Measurements from ENCODE around the gene TTYH3. TPM values are rescaled to one million over a fixed set of nuclear protein-coding genes. Genes with fewer than 3 reads are reported as not detected.
A peak's percentile ranks its signal among the peaks of the same experiment; 100 is the strongest.

Gene TTYH3
- total RNA-seq, 1 experiment from 2014 or later = 114 TPM

DNA sequence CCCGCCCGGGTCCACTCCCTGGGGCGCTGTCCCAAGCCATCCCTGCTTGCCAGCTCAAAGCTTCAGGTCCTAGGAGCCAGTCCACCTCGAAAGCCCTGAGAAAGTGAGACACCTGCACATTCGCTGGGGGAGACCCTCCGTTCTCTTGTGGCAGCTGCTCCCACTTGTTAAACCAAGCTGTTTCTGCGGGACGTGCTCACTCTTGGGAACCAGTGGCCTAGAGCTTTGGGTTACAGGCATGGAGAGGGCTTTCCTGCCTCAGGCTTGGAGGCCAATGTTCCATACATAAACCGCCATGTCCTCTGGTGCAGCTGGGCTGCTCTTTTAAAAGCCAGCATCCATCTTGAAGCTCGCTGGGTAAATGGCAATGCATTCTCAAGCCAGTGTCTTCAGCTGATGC lies 19.9 kb upstream of the TTYH3 start:
- intact Hi-C loops (cut with micrococcal nuclease; ENCODE audit: unreplicated experiment) = no loop called here
- no peak for TF ChIP-seq EZH2 (IDR thresholded peaks at IDR 0.05; ENCODE audit: low read depth)
- TF ChIP-seq, protein P1, sequence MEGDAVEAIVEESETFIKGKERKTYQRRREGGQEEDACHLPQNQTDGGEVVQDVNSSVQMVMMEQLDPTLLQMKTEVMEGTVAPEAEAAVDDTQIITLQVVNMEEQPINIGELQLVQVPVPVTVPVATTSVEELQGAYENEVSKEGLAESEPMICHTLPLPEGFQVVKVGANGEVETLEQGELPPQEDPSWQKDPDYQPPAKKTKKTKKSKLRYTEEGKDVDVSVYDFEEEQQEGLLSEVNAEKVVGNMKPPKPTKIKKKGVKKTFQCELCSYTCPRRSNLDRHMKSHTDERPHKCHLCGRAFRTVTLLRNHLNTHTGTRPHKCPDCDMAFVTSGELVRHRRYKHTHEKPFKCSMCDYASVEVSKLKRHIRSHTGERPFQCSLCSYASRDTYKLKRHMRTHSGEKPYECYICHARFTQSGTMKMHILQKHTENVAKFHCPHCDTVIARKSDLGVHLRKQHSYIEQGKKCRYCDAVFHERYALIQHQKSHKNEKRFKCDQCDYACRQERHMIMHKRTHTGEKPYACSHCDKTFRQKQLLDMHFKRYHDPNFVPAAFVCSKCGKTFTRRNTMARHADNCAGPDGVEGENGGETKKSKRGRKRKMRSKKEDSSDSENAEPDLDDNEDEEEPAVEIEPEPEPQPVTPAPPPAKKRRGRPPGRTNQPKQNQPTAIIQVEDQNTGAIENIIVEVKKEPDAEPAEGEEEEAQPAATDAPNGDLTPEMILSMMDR (conservative IDR thresholded peaks at IDR 0.05) = no peak
- H2AFZ ChIP-seq = no peak overlapping the region
- DNase-seq = no peak
- no TSS peak for BruUV-seq (replicated peaks)
- H3F3A ChIP-seq (ENCODE audit: insufficient read depth, low read depth) = no peaks in the 10 kb centered on the region; the same call in 1 of the 2 replicates
- ChIA-PET CTCF (interaction anchor here (0.6 to 0.8 kb wide), 3 partner anchors 18 to 98 kb away, joined by 3 to 5 read pairs (median 3); no protein-coding TSS in a partner anchor), POLR2A (ENCODE audit: unreplicated experiment) (interaction anchor here (0.6 kb wide), 1 partner anchor 118 kb away, joined by 5 read pairs; no protein-coding TSS in a partner anchor)
- no peaks in the 10 kb centered on the region for H3K27me3 ChIP-seq (ENCODE audit: insufficient read depth, low read depth)
- no peaks in the 10 kb centered on the region for H4K20me1 ChIP-seq (ENCODE audit: insufficient read depth)
- H3K9me2 ChIP-seq (ENCODE audit: insufficient read depth) = no peaks in the 10 kb centered on the region
- no peaks in the 10 kb centered on the region for H3K9me3 ChIP-seq (ENCODE audit: insufficient read depth, low read depth)
- H3K4me1 ChIP-seq (replicated peaks; ENCODE audit: insufficient read depth) = no peaks in the 10 kb centered on the region
- H3K27ac ChIP-seq = no peak overlapping the region
- H3K79me2 ChIP-seq (ENCODE audit: low read depth) = no peaks in the 10 kb centered on the region
- H3K36me3 ChIP-seq (ENCODE audit: low read depth) = no peaks in the 10 kb centered on the region
- H3K4me2 ChIP-seq = no peak overlapping the region
- H3K4me3 ChIP-seq = no peak overlapping the region

DNA sequence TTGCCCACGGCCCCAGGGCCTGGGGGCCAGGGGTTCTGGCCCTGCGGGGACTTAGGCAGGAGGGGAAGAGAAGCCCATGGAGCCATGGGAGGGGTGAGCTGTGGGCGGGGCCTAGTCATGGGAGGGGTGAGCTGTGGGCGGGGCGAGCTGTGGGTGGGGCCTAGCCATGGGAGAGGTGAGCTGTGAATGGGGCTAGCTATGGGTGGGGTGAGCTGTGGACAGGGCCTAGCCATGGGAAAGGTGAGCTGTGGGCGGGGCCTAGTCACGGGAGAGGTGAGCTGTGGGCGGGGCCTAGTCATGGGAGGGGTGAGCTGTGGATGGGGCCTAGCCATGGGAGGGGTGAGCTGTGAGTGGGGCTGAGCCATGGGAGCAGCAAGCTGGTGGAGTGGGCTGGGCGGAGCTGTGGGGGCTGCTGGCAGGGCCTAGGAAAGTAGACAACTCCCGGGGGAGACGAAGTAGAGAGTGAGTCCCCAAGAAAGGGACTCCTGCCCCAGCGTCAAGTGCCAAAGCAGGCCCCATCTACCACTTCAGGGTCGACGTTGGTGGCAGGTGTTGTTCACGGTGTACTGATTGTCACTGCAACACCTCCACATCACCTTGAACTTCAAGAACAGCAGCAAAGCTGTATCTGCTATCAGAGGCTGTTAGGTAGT lies 19.2 kb upstream of the TTYH3 start:
- no peaks in the 10 kb centered on the region; the same call in 1 of the 2 replicates for H3F3A ChIP-seq (ENCODE audit: insufficient read depth, low read depth)
- no peaks in the 10 kb centered on the region for H3K79me2 ChIP-seq (ENCODE audit: low read depth)
- no peaks in the 10 kb centered on the region for H4K20me1 ChIP-seq (ENCODE audit: insufficient read depth)
- CTCF ChIA-PET = interaction anchor here (0.7 kb wide), 1 partner anchor 98 kb away, joined by 3 read pairs; no protein-coding TSS in a partner anchor
- H2AFZ ChIP-seq = no peak overlapping the region
- H3K27me3 ChIP-seq (ENCODE audit: insufficient read depth, low read depth) = no peaks in the 10 kb centered on the region
- H3K27ac ChIP-seq = no peak overlapping the region
- BruUV-seq (replicated peaks) = no TSS peak
- no peaks in the 10 kb centered on the region for H3K36me3 ChIP-seq (ENCODE audit: low read depth)
- no peak overlapping the region for H3K4me2 ChIP-seq
- TF ChIP-seq, protein P1 (conservative IDR thresholded peaks at IDR 0.05) = no peak
- TF ChIP-seq EZH2 (IDR thresholded peaks at IDR 0.05; ENCODE audit: low read depth) = no peak
- no peaks in the 10 kb centered on the region for H3K4me1 ChIP-seq (replicated peaks; ENCODE audit: insufficient read depth)
- H3K9me2 ChIP-seq (ENCODE audit: insufficient read depth) = no peaks in the 10 kb centered on the region
- intact Hi-C loops (cut with micrococcal nuclease; ENCODE audit: unreplicated experiment) = no loop called here
- H3K9me3 ChIP-seq (ENCODE audit: insufficient read depth, low read depth) = no peaks in the 10 kb centered on the region
- POLR2A ChIA-PET (ENCODE audit: unreplicated experiment) = no interaction called here
- no peak overlapping the region for H3K4me3 ChIP-seq
- DNase-seq = peak in 1 of 2 experiments; percentile 41

DNA sequence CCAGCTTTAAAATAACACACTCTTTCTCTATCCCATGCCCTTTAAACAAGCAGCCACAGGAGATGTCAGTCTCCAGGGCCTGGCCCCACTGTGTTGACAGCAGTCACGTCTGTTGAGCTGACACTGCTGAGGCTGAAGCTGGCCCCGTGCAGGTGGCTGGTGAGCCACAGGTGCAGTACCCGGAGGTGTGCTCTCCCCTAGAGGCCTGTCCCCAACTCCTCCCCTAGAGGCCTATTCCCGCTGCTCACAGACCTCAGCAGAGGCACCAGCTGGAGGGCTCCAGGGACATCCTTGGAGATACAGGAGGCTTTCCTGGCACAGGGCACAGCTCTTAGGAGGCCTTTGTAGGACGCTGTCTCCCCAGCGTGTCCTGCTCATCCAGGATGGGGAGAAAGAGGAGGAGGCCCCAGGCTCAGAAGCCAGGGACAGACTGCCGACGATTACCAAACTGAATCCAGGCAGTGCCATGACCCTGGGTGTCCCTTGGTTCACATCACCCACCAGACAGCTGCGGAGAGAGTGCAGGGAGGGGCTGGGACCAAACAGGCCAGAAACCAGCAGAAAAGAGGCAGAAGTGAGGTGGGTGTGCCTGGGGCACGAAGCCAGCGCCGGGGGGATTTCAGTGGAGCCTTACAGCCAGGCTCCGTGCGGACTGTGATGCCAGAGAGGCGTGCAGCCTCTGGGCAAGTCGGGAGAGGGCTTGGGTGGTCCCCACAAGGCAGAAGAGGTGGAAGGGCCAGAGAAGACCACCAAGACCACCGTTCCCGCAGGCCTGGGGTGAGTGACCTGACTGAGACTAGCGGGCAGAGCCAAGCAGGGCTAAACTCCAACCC lies 18.5 kb upstream of the TTYH3 start:
- intact Hi-C loops (cut with micrococcal nuclease; ENCODE audit: unreplicated experiment) = no loop called here
- CTCF ChIA-PET = no interaction called here
- Histone ChIP-seq H3K36me3 (ENCODE audit: low read depth) (no peaks in the 10 kb centered on the region), H3K4me3 (no peak overlapping the region), H2AFZ (no peak overlapping the region), H3K27me3 (ENCODE audit: insufficient read depth, low read depth) (no peaks in the 10 kb centered on the region), H3K9me2 (ENCODE audit: insufficient read depth) (no peaks in the 10 kb centered on the region), H3K9me3 (ENCODE audit: insufficient read depth, low read depth) (no peaks in the 10 kb centered on the region), H3K4me1 (replicated peaks; ENCODE audit: insufficient read depth) (no peaks in the 10 kb centered on the region), H3K27ac (no peak overlapping the region), H3K4me2 (no peak overlapping the region), H4K20me1 (ENCODE audit: insufficient read depth) (no peaks in the 10 kb centered on the region), H3K79me2 (ENCODE audit: low read depth) (no peaks in the 10 kb centered on the region), H3F3A (ENCODE audit: insufficient read depth, low read depth) (peaks cover 6% of the 10 kb centered on the region; the same call in 1 of the 2 replicates)
- no peak for DNase-seq
- POLR2A ChIA-PET (ENCODE audit: unreplicated experiment) = no interaction called here
- TF ChIP-seq EZH2 (IDR thresholded peaks at IDR 0.05; ENCODE audit: low read depth) = no peak
- TF ChIP-seq, protein P1 (conservative IDR thresholded peaks at IDR 0.05) = no peak
- BruUV-seq (replicated peaks) = no TSS peak
